Muscle of leg (tissue), 11 donors: ENCODE measurements around the gene PEX11A. TPM values are rescaled to one million over a fixed set of nuclear protein-coding genes. Genes with fewer than 3 reads are reported as not detected.

Experiments used
- DNase-seq: peaks from one replicate; pipeline ENCODE4 v3.0.0; 2013
- H3K27ac ChIP-seq: one replicate; pipeline ENCODE4 v1.5.1; 2013; ENCODE audit warnings: mild to moderate bottlenecking, low read length, control low read depth
- H3K27me3 ChIP-seq: one replicate; pipeline ENCODE4 v1.6.1; 2013; ENCODE audit warnings: low read length; ENCODE audit not compliant: control insufficient read depth, insufficient read depth
- H3K36me3 ChIP-seq: one replicate; pipeline ENCODE4 v1.6.1; 2013; ENCODE audit warnings: low read length; ENCODE audit not compliant: control insufficient read depth, insufficient read depth
- H3K4me1 ChIP-seq: one replicate; pipeline ENCODE4 v1.6.1; 2013; ENCODE audit warnings: low read length; ENCODE audit not compliant: control insufficient read depth, insufficient read depth
- H3K4me3 ChIP-seq: one replicate; pipeline ENCODE4 v1.5.1; 2013; ENCODE audit warnings: low read length, control low read depth
- H3K9me3 ChIP-seq: replicated peaks from 2 replicates; pipeline ENCODE4 v1.6.1; 2013; ENCODE audit warnings: low read depth, low read length; ENCODE audit not compliant: control insufficient read depth
- WGBS: methylation state at CpG from one replicate; pipeline ENCODE4 v1.1.5; 2013; ENCODE audit warnings: missing lambda C conversion rate; ENCODE audit not compliant: insufficient coverage; 5-methylcytosine and 5-hydroxymethylcytosine counted together
- polyA plus RNA-seq, 8 donors: library from polyadenylated mRNA; unstranded; fragments of 120-200 nt; gene quantifications; one replicate each; pipeline versions ENCODE4 v1.2.1 to v1.2.3, GENCODE V29; 2013; ENCODE audit warnings: inconsistent platforms in 1 of 8, low replicate concordance in 1 of 8; ENCODE audit not compliant: insufficient read length in 8 of 8, insufficient read depth in 1 of 8
- total RNA-seq: library from RNA; stranded (reverse); fragments of 120-200 nt; gene quantifications from one replicate; pipeline ENCODE4 v1.2.4, GENCODE V29; 2013

The PEX11A gene
- total and polyA plus RNA-seq, 9 donors: 4.7 to 7.1 (median 5.5) TPM

- Histone ChIP-seq H3K27ac (no peak overlapping the region), H3K36me3 (peaks cover 5% of the 10 kb centered on the region), H3K4me1 (peaks cover 15% of the 10 kb centered on the region), H3K27me3 (peaks cover 7% of the 10 kb centered on the region), H3K4me3 (no peak overlapping the region), H3K9me3 (no peaks in the 10 kb centered on the region)
- no peak for DNase-seq
- no CpG with 5 or more reads among the region's 5 CpGs for WGBS
Observed at GRCh38 chr15:89657686-89658200, 32.8 kb downstream of the PEX11A start.

- WGBS: 83% methylated on average over 1 of the region's 7 CpGs
Observed at GRCh38 chr15:89656116-89656815, 34.3 kb downstream of the PEX11A start.

GRCh38 chr15:89654847-89655805 is 35.4 kb downstream of the PEX11A start, which contains the start of gene KIF7:
Gene KIF7, minus strand, starts transcription at chr15:89655467. Its CDS starts 2,537 bp downstream, at chr15:89652930.
- under 1% methylated on average over 84 of the region's 87 CpGs for WGBS
- DNase-seq: peak; percentile 81
- no peaks in the 10 kb centered on the region for H3K9me3 ChIP-seq
- H3K36me3 ChIP-seq: peaks cover 7% of the 10 kb centered on the region
- peaks cover 11% of the 10 kb centered on the region for H3K4me1 ChIP-seq
- H3K27me3 ChIP-seq: peaks cover 7% of the 10 kb centered on the region
- peak within 1 kb of the TSS; percentile 47 for H3K27ac ChIP-seq
- peak within 1 kb of the TSS; percentile 84 for H3K4me3 ChIP-seq

More at GRCh38 chr15:89656116-89656815, 34.3 kb downstream of the PEX11A start:
- Histone ChIP-seq H3K4me1 (peaks cover 11% of the 10 kb centered on the region), H3K4me3 (no peak overlapping the region), H3K9me3 (no peaks in the 10 kb centered on the region), H3K27ac (no peak overlapping the region), H3K27me3 (peaks cover 7% of the 10 kb centered on the region), H3K36me3 (peaks cover 7% of the 10 kb centered on the region)
- no peak for DNase-seq

GRCh38 chr15:89654301-89654761 is 36.2 kb downstream of the PEX11A start:
- 16% methylated on average over 13 of the region's 14 CpGs for WGBS
- Histone ChIP-seq H3K9me3 (no peaks in the 10 kb centered on the region), H3K27me3 (peaks cover 7% of the 10 kb centered on the region), H3K4me3 (peak overlapping the region; percentile 84), H3K27ac (no peak overlapping the region), H3K36me3 (peaks cover 10% of the 10 kb centered on the region), H3K4me1 (peaks cover 11% of the 10 kb centered on the region)
- no peak for DNase-seq

GRCh38 chr15:89653578-89653977 is 37.0 kb downstream of the PEX11A start:
- H3K36me3 ChIP-seq: peaks cover 16% of the 10 kb centered on the region
- peaks cover 7% of the 10 kb centered on the region for H3K27me3 ChIP-seq
- H3K4me1 ChIP-seq: peaks cover 11% of the 10 kb centered on the region
- H3K9me3 ChIP-seq: no peaks in the 10 kb centered on the region
- no peak for DNase-seq
- no peak overlapping the region for H3K27ac ChIP-seq
- H3K4me3 ChIP-seq: no peak overlapping the region
- no CpG with 5 or more reads among the region's 2 CpGs for WGBS

GRCh38 chr15:89652666-89653065 is 37.9 kb downstream of the PEX11A start:
- Histone ChIP-seq H3K27ac (no peak overlapping the region), H3K36me3 (peaks cover 16% of the 10 kb centered on the region), H3K4me1 (peaks cover 11% of the 10 kb centered on the region), H3K4me3 (no peak overlapping the region), H3K27me3 (peaks cover 7% of the 10 kb centered on the region), H3K9me3 (no peaks in the 10 kb centered on the region)
- DNase-seq: no peak
- WGBS: 85% methylated on average over 14 of the region's 16 CpGs

GRCh38 chr15:89652131-89652530 is 38.4 kb downstream of the PEX11A start:
- Histone ChIP-seq H3K4me1 (peaks cover 13% of the 10 kb centered on the region), H3K4me3 (no peak overlapping the region), H3K27me3 (peaks cover 7% of the 10 kb centered on the region), H3K27ac (no peak overlapping the region), H3K9me3 (no peaks in the 10 kb centered on the region), H3K36me3 (peaks cover 22% of the 10 kb centered on the region)
- WGBS: 77% methylated on average over 7 of the region's 7 CpGs
- DNase-seq: no peak

- H3K4me1 ChIP-seq: peaks cover 11% of the 10 kb centered on the region
- DNase-seq: no peak
- H3K9me3 ChIP-seq: no peaks in the 10 kb centered on the region
- peaks cover 2% of the 10 kb centered on the region for H3K27me3 ChIP-seq
- no peak overlapping the region for H3K4me3 ChIP-seq
- H3K36me3 ChIP-seq: peaks cover 38% of the 10 kb centered on the region
- no peak overlapping the region for H3K27ac ChIP-seq
- 93% methylated on average over 9 of the region's 15 CpGs for WGBS
Observed at GRCh38 chr15:89649716-89650115, 40.8 kb downstream of the PEX11A start.

DNA sequence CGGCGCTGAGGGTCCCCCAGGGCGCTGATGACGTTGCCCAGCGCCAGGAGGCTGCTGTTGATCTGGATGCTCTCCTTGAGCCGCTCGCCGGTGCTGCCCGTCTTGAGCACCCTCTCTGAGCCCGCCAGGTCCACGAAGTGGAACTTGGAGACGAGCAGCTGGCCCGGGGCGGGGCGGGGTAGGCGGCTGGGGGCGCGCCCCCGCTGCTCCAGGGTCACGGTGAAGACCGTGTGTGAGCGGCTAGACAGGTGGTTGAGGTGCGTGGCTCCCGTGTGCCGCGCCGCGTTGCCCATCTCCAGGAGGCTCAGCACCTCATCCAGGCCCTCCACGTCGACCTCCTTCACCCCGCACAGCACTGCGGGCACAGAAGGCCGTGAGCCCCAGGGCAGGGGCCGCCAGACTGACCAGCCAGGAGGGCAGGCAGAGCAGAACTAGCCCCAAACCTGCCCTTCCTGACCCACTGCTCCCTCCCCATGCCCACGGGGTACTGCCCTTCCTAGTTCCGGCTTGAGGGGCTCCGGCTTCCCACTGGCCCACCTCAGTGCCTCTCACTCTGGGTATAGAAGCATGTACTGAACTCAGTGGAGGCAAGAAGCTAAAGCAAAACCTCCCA is 41.4 kb downstream of the PEX11A start:
- 95% methylated on average over 37 of the region's 37 CpGs for WGBS

More for the DNA sequence above, 41.4 kb downstream of the PEX11A start:
- no peak for DNase-seq
- Histone ChIP-seq H3K36me3 (peaks cover 40% of the 10 kb centered on the region), H3K4me1 (peaks cover 5% of the 10 kb centered on the region), H3K4me3 (no peak overlapping the region), H3K27me3 (no peaks in the 10 kb centered on the region), H3K9me3 (no peaks in the 10 kb centered on the region), H3K27ac (no peak overlapping the region)
